GM10847 (cell line): Measurements from ENCODE around the gene KCNN3.

Experiments
- POLR2A ChIP-seq: IDR thresholded peaks from 2 replicates; pipeline ENCODE4 v1.6.1; 2011; ENCODE audit not compliant: insufficient read length; ENCODE audit errors: extremely low read depth

KCNN3 gene

GRCh38 chr1:154726443-154726842, 143.6 kb downstream of the KCNN3 start:
- TF ChIP-seq POLR2A, result no peak

GRCh38 chr1:154725865-154726264, 144.2 kb downstream of the KCNN3 start:
- no peak for TF ChIP-seq POLR2A

- TF ChIP-seq POLR2A, result no peak
Observed at GRCh38 chr1:154720328-154721297, 149.5 kb downstream of the KCNN3 start.

GRCh38 chr1:154719586-154720327, 150.3 kb downstream of the KCNN3 start:
- no peak for TF ChIP-seq POLR2A

- TF ChIP-seq POLR2A, result no peak
Observed at GRCh38 chr1:154718566-154718965, 151.5 kb downstream of the KCNN3 start.

- no peak for TF ChIP-seq POLR2A
Observed at GRCh38 chr1:154717528-154717924, 152.6 kb downstream of the KCNN3 start.

DNA sequence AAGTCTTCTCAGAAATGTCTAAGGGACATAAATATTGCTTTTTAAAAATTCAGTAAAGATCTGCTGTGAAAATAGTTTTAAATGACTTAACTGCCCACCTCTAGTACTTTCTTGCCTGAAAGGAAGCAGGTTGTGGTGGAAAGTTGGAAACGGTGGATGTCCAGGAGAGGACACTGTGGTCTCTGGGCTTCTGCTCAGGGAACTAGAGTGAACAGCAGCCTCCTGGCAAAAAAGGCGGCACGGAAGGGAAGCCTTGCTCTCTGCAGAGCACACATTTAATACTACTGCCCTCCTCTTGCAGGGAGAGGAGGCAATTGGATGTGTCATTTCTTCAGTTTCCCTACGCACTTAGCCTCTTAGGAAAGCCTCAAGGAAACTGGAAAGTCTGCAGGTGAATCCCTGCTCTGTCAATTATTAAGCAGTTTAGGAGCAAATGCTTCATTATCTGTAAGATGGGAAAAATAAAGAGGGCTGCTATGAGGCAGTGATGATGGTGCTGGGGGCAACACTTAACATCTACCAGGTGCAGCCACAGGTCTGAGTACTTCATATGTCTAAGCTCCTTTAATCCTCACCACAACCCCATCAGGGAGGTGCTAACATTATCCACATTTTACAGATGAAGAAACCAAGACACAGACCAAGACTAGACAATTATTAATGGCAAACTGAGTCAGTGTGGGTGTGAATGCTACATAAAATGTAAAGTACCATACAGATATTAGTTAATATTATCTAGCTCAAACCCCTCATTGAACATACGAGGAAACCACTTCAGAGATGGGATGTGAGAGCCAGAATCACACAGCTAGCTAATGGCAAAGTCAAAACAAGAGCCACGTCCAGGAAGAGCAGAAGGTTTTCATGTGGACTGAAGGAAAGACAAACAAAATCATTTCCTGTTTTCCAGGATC, 153.2 kb downstream of the KCNN3 start:
- TF ChIP-seq POLR2A, result no peak

DNA sequence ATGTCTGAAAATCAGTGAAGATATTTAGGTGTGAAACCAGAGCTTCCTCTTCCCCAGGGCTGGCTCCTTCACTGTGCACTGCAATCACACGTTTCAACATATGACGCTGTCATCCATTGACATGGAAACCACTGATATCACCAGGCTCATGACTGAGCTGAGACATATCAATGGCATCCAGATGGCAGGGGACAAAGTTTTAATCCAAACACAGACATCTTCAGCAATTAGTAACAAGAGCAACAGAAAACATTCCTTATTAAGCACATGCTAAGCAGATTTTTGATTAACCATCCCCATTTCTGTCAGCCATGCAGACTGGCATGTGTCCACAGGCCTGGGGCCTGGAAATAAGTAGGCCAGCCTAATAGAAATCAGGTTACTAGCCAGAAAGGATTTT, 154.1 kb downstream of the KCNN3 start:
- no peak for TF ChIP-seq POLR2A

DNA sequence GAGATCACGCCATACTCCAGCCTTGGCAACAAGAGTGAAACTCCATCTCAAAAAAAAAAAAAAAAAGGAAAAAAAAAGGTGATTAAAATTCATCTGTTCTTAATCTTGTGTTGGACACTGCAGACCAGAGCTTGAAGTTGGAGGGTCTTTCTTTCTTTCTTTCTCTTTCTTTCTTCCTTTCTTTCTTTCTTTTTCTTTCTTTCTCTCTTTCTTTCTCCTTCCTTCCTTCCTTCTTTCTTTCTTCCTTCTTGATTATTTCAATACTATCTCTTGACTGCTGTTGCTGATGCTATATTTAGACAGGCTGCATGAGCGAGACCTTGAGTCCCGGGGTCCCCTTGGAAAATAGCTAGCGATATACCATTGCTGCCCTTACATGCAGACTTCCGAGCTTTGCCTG, 154.7 kb downstream of the KCNN3 start:
- TF ChIP-seq POLR2A, result no peak

- TF ChIP-seq POLR2A, result no peak
Observed at GRCh38 chr1:154714638-154715037, 155.4 kb downstream of the KCNN3 start.

- no peak for TF ChIP-seq POLR2A
Observed at GRCh38 chr1:154714052-154714623, 155.9 kb downstream of the KCNN3 start.

DNA sequence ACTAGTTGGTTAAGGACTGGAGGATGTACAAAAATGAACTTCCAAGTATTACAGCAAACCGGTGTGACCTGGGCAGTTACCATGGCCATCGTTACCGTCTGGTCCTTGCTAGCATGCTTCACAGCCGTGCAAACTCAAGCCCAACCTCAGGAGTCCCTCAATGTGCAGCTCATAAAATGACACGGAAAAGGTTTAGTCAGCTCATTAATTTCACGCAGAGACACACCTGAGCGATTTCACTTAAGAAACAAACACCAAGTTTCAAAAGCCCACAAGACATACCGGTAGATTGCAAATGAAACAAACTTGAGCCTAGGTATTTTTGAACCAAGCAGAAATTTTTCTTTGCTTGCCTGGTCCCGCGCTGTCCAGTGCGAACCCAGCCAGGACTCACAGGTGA, 157.1 kb downstream of the KCNN3 start:
- TF ChIP-seq POLR2A, result no peak

GRCh38 chr1:154712166-154712810, 157.8 kb downstream of the KCNN3 start:
- TF ChIP-seq POLR2A, result no peak

DNA sequence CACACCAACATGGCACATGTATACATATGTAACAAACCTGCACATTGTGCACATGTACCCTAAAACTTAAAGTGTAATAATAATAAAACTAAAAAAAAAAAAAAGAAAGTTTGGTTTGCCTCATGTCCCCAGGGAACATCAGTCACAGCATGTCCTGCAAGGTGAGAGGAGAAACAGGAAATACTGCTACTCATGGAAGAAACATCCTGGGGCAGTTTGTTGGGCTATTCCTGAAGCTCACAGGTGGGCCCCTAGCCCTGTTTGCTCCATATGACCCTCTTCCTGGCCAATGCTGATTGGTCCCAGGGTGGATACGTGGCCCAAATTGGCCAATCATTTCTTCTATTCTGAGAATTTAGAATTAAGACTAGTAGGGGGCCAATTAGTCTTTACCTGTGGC, 158.7 kb downstream of the KCNN3 start:
- TF ChIP-seq POLR2A, result no peak
